Activated CD4-positive, alpha-beta T cell treated with anti-CD3 and anti-CD28 coated beads, Interleukin-2, Interleukin-4, amounts not matched to agents 100 ng/mL and 50 ng/mL, durations not matched to agents 16 hours and 8 hours (primary cell): ENCODE data around the gene ATG9A.
A peak's percentile ranks its signal among the peaks of the same experiment; 100 is the strongest.

ENCODE experiments used
- DNase-seq: peaks from one replicate; pipeline ENCODE4 v3.0.0-alpha.2; 2020; ENCODE audit warnings: low spot score

The ATG9A gene

DNA sequence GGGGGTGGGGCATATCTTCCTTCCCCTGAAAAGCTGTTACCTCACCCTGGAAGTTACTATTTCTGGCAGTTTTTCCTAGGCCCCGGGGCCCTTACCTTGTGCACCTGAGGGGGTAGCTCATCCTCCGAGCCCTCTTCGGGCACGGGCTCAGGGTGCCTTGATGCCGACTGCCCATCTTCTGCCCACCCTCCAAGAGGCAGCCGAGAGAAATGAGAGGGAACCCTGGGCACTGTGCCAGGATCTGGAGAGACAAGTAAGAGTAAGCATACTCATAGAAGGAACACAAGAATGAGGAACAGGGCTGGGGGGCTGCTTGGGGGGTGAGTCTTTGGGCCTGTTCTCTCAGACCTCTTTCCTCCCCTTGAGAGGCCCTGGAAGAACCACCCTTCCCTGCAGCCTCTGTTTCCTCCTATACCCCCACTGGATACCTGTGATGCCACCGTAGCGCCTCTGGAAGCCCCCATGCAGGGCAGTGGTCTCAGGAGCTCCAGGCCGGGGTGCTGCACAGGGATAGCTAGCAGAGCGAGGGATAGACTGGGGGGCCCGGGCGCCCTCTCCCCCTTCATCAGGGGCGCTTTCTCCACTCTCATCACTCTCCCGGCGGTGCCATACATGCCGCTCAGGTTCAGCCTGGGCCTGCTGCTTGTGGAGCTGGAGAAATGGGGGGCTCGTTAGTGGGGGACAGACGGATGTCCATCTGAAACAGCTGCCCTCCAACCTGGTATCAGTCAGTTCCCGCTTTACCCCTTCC lies 8.6 kb downstream of the ATG9A start:
- DNase-seq: no peak

DNA sequence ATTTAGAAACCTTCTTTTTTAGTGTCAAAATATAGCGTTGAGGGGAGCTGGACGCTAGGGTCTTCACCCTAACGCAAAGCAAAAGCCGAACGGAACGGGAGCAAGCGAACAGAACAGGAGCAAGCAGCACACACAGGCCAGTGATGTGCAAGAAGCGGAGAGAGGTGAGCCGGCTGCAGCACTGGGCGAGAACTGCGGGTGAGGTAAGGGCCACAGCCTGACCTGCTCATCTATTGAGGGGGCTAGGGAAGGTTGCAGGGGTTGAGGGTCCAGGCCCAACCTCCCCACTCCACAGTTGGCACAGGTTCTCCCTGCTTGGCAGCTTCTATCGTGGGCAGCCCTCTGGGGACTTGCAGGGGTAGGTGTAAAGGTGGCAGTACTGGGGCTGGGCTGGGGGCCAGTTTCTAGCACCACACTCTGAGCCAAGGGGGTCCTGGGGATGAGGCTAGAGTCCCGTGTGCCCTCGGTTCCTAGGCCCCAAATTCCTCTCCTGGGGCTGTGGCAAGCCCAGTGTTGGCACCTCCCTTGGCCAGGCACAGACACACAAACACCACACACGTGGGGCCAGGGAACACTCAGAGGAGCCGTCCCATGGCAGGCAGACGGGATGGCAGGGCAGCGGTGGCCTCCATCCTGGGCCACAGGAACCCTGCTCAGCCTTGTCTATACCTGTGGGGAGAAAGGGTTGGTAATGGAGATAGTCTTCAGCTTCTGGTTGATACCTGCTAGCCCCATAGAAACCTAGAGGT lies 9.5 kb downstream of the ATG9A start:
- DNase-seq: no peak

DNA sequence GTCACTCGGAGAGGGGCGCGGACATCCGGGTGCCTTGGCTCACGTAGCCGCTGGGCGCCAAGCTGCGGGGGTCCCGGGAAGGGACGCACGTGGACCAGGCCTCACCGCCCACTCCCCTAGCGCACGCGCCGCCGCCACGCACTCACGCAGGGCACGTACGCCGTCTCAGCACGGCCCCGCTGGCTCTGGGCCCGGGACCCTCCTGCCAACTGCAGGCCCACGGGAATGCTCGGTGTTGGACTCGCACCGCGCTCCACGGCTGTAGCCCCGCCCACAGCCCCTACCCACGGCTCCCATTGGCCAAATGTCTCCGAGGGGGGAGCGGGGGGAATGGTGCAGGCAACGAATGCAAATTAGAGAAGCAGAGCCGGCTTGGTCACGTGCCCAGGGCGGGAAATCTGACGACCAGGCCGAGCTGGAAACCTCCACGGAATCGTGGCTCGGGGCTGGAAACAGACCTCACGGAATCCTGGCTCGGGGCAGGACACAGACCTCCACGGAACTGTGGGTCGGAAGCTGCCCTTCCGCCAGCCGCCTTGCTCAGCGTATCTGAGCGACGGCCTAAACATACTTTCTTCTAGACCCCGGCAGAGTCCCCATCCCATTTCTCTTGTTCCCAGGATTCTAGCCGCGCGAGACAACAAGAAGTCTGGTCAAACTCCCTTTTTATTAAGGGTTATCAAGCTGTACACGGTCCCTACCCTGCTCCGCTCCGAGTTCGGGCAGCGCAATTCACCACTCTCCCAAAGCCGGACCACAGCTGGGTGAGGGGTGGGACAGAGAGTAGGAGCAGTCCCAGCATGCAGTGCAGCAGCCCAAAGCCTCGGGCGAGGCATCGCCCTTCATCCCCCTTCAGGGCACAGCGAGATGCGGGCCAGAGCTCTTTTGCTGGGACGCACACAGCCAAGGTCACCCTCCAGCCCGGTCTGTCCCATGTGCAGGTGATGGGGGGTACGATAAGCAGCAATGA lies 10.4 kb downstream of the ATG9A start, which contains the start of gene ABCB6:
Gene ABCB6 (minus strand): TSS at position 227 of the 970 bp plus-strand sequence. CDS start 285 bp downstream, outside the sequence.
- peak; percentile 89 for DNase-seq

DNA sequence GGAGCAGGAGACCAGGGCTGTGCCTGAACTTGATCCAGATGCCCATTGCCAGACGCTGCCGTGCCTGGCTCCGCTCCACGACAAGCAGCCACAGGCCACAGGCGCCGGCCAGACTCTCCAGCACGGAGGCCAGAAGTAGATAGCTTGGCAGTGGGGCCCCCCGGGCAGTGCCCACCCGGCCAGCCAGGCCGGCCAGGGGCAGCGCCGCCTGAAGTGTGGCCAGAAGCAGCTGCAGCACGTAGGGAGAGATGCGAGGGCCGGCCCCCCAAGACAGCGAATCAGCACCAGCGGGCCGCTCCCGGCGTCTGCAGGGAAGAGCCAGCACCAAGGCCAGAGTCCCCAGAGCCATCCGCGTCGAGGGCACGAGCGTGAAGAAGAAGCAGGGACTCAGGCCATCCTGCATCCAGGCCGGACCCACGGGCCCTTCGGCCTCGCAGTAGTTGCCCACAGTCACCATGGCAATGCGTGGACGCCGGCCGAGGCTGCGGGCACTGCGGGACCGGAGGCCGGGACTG lies 11.2 kb downstream of the ATG9A start:
- DNase-seq: no peak

- DNase-seq: no peak
These were observed 12.9 kb downstream of the ATG9A start for GRCh38 chr2:219216535-219216915.

GRCh38 chr2:219215871-219216534 lies 13.4 kb downstream of the ATG9A start:
- DNase-seq: no peak

DNA sequence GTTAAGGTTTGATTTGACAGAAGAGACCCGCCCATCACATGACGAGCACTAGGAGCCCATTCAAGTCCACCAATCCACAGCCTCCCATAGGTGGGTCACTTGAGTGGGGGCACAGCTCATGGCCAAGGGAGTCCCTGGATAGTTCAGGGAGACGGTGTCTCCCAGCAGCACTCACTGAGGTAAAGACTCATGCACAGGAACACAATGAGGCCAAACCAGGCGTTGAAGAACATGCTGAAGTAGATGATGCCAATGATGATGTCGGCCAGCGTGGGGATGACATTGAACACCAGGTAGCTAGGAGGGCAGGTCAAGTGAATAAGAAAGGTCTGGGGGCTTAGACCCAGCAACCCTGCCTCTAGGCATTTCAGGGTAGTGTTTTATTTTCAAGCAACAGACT lies 14.7 kb downstream of the ATG9A start:
- no peak for DNase-seq

GRCh38 chr2:219214141-219214540 lies 15.3 kb downstream of the ATG9A start:
- DNase-seq: no peak

GRCh38 chr2:219213486-219214071 lies 15.9 kb downstream of the ATG9A start:
- DNase-seq: no peak

DNA sequence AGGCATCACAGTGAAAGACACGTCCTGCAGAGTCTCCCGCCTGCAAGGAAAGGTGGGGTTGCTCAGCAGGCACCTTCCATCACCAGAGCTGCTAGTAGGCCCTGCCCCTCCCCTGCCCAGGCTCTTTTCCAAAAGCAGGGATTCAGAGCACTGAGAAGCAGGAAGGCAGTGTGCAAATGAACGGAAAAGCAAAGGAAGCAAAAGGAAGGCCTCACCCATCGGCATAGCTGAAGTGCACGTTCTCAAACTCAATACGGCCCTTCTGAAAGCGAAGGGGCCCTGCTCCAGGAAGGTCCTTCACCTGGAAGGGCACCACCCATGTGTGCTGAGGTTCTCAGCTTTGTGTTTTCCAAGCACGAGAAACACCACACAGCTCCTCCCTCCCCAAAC lies 16.4 kb downstream of the ATG9A start:
- DNase-seq: no peak

DNA sequence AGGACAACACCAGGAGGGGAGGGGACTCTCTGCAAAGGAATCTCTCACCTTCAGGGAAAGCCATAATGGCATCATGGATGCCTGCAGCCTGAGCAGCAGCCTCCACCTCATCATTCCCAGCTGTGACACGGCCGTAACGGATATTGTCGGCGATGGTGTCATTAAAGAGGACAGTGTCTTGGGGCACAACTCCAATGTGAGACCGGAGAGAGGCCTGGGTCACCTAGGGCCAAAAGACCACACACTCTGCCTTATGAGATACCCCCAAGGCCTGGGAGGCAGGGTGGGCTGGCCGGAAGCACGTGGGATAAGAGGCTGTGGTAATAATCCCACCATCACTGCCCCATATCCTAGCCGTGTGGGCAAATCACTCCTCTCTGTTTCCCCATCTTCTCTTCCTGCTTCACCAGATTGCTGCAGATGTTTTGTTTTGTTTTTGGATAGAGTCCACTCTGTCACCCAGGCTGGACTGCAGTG lies 18.5 kb downstream of the ATG9A start:
- DNase-seq: no peak

- no peak for DNase-seq
These were observed 19.1 kb downstream of the ATG9A start for GRCh38 chr2:219210196-219210885.

DNA sequence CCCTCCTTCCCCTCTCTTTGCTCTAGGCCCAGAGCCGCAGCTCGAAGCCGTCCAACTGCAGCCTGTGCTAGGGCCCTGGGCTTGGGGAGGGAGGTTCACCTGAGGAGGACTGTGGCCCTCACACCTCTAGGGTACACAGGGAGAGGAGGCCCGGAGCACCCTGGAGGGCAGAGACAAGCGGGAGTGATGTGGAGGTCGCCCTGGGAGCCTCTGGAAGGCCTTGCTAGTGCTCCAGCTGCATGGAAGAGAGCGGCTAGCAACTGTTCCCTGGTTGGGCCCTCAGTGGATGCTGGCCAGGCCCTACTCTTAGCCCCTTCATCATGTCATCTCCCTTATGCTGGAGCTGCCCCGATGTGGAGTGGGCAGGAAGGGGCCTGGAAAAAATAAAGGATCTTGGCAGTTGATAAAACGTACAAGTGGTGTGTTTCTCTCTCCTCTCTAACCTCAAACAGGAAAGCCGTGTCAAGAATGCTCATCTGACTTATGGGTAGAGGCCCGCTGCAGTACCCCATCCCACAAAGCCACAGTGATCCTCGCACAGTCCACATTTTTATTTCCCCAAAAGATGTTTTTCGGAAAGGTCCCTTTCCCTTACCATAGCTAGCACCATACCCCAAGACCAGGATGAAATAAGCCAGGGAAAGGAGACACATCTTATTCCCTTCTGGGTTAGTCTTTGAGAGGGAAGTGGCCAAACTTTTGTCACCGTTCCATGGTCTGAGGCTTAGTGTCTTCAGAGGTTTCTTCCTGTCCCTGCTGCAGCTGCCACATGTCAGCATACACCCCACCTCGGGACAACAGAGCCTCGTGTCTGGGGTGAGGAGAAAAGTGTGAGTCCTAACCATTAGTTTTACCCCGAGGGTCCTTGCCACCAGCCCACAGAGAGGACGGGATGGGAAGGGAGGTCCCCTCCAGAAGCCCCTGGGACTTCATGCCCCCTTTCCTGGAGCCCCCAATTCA lies 19.9 kb downstream of the ATG9A start:
- no peak for DNase-seq

- DNase-seq: no peak
These were observed 21.3 kb downstream of the ATG9A start for GRCh38 chr2:219207884-219208740.

GRCh38 chr2:219207134-219207883 lies 22.1 kb downstream of the ATG9A start:
- no peak for DNase-seq

DNA sequence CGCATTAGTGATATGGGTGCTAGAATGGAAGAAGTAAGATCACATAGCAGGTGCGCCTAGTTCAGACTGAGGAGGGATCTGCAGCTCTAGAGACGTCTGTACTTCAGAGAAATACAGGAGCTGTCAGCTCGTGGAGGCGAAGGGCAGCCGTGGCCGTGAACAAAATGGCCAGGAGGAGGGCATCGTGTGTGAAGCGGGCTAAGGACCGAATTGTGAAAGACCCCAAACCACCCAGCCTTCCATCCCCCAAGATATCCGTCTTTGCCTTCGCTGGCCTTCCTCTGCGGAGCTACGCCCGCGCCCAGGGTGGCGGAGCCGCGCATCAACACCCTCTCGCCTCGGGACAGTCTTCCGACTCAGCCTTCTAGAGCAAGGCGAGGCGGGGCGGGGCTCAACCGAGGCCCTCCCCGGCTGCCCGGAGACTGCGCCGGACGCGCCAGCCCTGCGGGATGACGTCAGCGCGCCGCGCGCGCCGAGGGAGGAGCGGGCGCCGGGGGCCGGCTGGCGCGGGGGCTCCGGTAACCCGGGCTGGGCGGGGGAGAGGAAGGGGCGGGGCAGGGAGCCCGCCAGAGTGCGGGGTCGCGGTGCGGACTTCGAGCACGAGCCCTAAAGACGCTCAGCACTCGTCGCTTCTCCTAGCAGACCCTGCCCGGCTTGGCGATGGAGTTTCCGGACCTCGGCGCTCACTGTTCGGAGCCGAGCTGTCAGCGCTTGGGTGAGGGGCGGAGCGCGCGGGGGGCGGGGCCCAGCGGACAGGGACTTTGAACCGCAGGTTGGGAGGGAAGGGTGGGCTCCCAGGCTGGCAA lies 22.9 kb downstream of the ATG9A start, which contains the start of gene ZFAND2B:
Gene ZFAND2B (plus strand): TSS at position 455 of the 806 bp plus-strand sequence. CDS start 206 bp downstream, at position 661.
- DNase-seq: peak; percentile 93

DNA sequence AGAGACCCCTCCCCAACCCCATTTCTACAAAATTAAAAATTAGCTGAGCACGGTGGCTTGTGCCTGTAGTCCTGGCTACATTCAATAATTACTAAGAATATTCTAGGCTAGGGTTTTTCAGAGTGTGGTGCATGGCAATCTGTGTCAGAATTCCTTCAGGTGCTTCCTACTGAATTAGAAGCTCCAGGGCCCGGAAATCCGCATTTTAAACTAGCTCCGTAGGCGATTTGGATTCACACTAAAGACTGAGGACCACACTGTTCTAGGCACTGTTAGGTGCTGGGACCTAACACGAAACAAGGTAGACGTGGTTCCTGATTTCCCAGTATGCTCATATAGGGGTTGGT lies 23.5 kb downstream of the ATG9A start:
- no peak for DNase-seq
